ENCODE measurements around the gene JAZF1.

Gene JAZF1

GRCh38 chr7:28191751-28192150 is 11.2 kb upstream of the JAZF1 start:
- no peak for DNase-seq (ENCODE audit: low read depth in 2 of 2)

DNA sequence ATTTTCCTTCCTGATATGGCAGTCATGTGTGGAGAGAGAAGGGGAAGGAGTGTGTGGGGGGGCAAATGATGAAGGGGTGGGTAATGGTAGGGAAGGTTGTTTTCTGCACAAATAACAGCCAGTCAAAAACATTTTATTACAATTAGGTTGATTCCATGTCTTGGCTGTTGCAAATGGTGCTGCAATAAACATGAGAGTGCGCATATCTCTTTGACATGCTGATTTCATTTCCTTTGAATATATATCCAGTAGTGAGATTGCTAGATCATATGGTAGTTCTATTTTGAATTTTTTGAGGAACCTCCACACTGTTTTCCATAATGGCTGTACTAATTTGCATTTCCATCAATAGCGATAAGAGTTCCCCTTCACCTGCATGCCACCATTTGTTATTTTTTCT is 10.6 kb upstream of the JAZF1 start:
- DNase-seq (ENCODE audit: low read depth in 2 of 2), result no peak

DNA sequence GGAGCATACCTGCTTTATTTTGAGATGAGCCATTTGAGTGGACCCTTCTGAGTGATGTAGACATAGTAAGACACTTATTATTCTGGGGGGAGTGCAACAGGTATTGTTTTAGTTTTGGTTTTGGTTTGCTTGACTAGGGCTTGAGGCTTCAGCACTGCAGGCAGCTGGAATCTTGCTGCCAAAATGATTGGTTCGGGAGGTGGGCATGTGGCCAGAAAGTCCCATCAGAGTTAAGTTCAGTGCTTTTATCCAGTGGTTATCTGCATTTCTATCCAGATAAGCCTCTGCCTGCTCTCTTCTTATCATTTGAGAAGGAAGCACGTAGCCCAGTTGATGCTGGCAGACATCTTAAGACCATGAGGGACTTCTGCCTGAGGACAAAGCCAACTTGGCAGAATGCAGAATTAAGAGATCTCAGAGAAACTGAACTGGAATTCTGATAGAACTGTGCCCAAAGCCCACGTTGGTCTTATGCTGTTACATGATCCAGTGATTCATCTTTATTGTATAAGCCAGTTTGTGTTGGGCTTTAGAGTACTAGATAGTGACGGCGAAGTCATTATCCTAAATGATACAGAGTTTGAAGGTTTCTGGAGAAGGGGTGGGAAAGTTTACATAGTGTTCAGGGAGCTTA is 9.6 kb upstream of the JAZF1 start:
- DNase-seq (ENCODE audit: low read depth in 2 of 2), result no peak

DNA sequence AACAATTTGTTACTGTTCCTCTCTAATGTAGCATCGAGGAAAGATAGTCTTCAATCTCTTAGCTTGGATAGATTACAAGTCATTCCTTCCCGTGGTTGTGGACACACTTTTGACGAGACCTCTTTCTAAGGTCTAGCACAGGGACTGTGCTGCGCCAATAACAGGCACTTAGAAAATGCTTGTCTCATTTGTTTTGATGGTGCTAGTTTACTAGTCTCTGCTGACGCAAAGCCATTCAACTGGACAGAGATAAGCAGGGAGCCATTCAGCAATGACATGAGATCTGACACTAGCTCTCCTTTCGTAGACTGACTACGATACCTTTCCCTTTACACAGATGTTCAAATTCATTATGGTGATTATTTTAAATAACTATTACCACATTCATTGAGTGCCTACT is 6.4 kb upstream of the JAZF1 start:
- DNase-seq (ENCODE audit: low read depth in 2 of 2), result no peak

DNA sequence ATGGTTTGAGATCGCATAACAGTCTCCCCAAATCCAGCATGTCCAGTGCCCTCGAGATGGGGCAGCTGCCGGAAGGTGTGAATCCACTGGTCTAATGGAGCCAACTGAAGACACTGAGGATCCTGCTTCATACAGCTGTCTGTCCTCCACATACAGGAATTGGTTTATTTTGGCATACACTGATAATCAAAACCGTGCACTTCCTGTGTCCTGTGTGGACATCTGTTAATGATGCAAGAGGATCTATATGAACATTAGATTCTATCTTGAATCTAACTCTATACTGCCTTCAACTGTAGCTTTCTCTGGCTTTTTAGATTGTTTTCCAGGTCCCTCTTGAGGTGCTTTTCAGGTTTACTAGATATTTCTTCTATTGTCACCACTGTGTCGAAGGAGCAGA is 3.0 kb upstream of the JAZF1 start:
- no peak for DNase-seq (ENCODE audit: low read depth in 2 of 2)

- no peak for DNase-seq (ENCODE audit: low read depth in 2 of 2)
Observed at GRCh38 chr7:28182071-28182471, 1.5 kb upstream of the JAZF1 start.

DNA sequence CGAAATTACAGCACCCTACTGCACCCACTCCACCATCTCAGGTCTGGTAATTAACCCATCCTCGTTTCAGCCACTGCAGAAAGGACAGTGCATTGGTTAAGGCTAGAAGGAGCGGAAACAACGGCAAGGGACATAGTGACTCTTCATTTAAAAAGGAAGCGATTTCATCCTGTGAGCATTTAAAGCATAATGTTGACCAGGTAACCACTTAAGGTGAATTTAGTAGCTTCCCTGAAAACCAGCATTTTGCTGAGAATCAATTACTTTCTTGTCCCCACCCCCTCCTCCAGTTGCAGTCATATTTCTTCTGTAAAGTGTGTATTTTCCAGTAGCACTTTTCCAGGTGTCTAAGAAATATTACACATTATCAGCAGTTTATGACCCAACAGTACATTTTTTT is 821 bp upstream of the JAZF1 start:
- no peak for DNase-seq (ENCODE audit: low read depth in 2 of 2)

- DNase-seq (ENCODE audit: low read depth in 2 of 2), result no peak
Observed at GRCh38 chr7:28180031-28180363, 598 bp downstream of the JAZF1 start.

GRCh38 chr7:28179120-28180030 is 1.2 kb downstream of the JAZF1 start:
- peak; percentile 52 to 64 for DNase-seq (ENCODE audit: low read depth in 2 of 2)

DNA sequence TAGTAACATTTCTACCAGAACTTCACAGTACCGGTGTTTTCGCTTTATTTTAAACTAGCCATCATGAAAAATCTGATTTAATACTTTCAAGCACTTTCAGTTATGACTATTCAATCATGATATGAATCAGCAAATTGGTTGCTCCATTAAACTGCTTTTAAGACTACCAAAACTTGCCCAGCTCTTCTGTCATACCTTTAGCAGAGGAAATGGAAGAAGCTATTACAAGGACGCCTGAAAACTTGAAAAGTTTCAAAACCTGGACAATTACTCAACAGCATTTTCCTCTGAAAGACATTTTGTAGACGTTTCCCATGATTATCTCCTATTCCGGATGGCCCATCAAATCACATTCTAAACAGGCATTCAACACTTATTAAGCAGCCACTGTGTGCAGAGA is 2.0 kb downstream of the JAZF1 start:
- DNase-seq (ENCODE audit: low read depth in 2 of 2), result no peak

GRCh38 chr7:28177836-28178235 is 2.8 kb downstream of the JAZF1 start:
- no peak for DNase-seq (ENCODE audit: low read depth in 2 of 2)

DNA sequence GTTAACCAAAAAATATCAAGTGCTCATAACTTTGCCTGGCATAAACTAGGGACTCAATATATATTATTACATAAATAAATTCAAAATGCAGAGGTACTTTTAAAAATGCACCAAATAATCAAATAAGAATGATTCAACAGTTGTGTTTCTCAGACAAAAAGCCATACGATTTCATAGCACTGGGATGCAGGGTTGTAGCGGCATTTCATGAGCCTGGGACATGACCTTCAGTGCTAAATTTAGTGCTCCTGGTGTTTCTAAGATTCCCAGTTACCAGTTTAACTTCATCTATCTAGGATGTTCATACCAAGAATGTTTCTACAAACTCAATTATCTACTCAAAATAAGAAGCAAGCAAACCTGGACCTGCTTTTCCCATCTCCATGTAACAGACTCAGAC is 4.0 kb downstream of the JAZF1 start:
- DNase-seq (ENCODE audit: low read depth in 2 of 2), result no peak

GRCh38 chr7:28176174-28176573 is 4.4 kb downstream of the JAZF1 start:
- DNase-seq (ENCODE audit: low read depth in 2 of 2), result no peak

DNA sequence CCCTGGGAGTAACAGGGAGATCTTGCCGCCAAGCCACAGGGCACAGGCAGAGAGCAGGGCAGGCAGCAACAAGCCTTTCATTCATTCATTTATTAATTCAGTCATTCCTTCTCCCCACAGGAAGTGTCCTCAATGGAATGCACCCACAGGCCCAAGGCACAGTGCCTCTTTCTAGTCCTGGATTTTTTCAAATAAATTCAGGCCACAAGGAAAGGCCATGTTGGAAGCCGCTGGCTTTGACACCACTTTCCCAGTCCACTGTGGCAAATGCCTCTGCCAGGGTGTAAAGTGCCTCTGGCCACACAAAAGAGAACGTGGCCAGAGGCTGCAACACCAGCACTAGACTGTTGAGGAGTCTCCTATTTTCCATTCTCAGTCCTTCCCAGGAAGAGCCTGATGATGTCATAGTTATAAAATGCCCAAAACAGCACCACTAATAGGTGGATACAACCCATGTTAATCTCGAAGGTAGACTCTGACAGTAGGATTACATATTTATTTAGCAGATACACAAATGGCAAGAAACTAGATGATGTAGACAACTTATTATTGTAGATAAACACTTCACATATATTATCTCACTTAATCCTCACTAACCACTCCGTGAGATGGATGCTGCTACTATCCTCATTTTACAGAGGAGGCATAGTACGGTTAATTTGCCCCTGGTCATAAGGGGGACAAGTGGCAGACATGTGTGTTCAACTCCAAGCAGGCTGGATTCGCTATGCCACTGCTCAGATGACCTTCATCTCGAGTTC is 5.5 kb downstream of the JAZF1 start:
- no peak for DNase-seq (ENCODE audit: low read depth in 2 of 2)

DNA sequence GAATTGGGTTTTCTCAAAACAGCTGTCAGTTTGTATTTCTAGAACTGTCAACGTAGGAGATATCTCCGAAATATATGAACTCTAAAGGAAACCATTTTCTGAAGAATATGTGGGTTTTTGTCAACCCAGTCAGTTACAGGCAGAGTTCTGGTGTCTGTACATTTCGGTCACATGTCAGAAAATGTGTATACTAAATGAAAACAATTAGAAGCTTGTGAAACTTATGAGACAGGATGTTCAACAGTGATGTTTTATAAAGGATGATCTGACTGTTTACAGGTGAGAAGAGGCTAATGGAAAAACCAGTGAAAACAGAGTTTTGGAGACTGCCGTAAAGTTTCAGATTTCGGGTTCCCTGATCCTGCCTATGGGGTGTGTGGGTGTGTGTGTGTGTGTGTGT is 6.2 kb downstream of the JAZF1 start:
- DNase-seq (ENCODE audit: low read depth in 2 of 2), result no peak

DNA sequence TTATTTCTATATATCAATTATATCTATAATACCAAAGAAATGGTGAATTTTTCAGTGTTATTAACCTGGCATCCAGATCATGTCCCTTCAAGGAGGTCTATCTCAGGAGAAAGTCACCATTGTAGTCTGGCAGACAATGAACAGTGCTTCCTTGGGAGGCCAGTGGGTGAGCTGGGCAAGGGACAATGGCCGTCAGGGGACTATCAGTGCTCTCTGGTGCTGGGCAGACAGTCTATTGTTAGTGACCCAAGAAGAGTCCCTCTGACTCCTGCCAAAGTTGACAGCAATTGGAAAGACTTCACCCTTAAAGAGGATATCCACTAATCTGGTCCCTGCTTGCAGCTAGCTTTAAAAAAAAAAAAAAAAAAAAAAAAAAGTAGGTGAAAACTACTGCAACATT is 7.1 kb downstream of the JAZF1 start:
- no peak for DNase-seq (ENCODE audit: low read depth in 2 of 2)

DNA sequence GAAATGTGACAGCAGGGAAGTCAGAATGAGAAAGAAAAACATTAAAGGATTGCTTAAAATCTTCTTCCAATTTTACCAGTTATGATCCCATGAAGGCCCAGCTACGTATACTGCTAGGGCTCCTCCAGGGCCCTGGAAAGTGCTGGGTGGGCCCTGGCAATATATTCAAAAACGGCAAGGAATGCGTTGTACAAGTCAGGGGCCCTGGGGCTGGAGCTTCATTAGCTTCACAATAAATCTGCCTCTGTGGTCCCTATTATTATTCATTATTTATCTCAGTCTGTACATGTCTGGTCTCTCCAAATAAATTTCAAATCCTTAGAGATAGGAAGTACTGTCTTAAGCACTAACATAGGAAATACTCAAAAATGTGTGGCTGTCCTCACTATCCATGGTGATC is 7.6 kb downstream of the JAZF1 start:
- no peak for DNase-seq (ENCODE audit: low read depth in 2 of 2)

DNA sequence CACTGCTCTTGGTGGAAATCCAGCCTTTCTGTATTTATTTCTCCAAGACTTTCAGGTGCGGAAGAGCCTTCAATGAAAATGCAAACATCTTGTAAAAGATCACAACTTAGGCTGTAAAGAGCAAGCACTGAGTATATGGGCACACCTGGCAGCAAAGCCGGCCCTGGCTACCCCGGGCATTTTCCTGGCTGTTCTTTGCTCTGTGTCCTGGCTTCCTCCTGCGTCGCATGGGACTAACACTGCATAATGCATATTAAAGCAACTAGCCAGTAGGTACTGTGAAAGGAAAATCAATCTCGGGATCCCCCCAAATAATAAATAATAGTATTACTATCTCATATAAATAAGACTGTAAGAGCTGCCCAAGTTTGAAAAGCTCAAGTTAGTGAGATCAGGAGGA is 9.9 kb downstream of the JAZF1 start:
- DNase-seq (ENCODE audit: low read depth in 2 of 2), result no peak

DNA sequence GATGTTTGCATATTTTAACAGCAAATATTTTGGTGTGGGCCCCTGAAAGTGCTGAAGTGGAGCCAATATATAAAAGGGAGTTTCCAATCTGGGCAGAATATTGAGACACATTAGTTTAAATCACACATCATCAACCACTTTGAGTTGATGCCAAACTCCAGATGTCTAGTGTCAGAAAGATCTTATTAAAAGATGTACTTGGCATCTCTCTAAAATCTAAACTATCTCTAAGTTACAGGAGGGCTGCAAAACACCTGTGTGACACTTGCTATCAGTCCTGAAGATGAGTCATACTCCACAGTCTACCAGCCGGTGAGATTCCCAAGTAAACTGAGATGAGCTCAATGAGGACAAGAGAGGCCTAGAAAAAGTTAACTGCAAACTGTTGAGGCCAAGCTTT is 11.4 kb downstream of the JAZF1 start:
- no peak for DNase-seq (ENCODE audit: low read depth in 2 of 2)

DNA sequence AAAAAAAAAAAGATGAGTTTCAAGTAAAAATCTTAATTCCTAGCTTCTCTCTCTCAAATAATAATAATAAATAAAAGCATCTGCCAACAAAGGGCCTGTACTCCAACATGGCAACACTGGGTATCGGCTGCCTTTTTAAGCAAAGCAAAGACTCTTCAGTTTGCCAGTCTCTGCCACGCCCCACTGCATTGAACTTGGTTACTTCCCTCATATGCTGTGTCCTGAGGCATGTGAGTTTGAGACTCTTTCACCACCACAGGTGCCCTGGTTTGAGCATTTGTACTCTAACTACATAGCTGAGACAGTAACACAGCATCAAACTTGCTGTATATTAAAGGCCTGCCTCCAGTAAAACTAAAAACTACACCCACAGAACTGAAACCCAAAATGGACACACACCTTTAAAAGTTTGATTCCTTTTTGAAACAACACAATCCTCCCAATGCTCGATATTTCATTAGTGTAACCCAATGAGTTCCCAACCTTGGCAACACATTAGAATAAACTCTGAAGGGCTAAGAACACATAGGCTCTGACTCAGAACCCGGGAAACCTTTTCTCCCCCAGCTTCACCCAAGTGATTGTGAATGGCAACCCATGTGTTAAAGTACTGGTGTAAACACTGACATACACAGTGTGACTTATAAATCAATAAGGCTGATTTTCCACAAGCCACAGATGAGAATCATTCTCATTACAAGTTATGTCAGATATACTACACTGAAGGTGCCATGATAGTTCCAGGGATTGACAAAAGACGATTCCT is 12.0 kb downstream of the JAZF1 start:
- DNase-seq (ENCODE audit: low read depth in 2 of 2), result no peak

- no peak for DNase-seq (ENCODE audit: low read depth in 2 of 2)
Observed at GRCh38 chr7:28166982-28167715, 13.4 kb downstream of the JAZF1 start.

Measured in stimulated activated CD4-positive, alpha-beta T cell treated with anti-CD3 and anti-CD28 coated beads, Interleukin-1b, Interleukin-23, amount 100 ng/mL, for 4 hours (primary cell).